ENCODE data around the gene PDE4D. TPM values are rescaled to one million over a fixed set of nuclear protein-coding genes. Genes with fewer than 3 reads are reported as not detected.

Gene PDE4D
- total and polyA plus RNA-seq, 10 of the 15 experiments (the other 5 are each of a cell fraction or from before 2014, with no cell fraction given), result 0.87 to 4.1 (median 2.2) TPM

DNA sequence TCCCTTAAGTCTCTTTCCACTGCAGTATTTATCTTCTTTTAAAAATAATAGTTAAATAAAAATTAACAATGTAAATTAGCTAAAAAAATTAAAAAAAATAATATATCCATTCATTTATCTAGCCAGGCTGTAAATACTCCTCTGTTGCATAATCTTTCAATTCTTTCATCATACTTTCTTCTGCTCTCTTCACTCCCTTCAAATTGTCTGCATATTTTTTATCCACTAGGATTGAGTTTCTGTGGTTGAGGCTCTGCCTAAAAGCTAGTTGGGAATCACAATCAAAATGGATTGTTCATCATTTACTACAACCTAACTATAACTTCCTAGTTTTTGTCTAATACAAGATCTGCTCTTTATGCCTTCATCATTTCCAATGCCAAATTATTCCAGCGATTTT, 182.2 kb downstream of the PDE4D start:
- TF ChIP-seq SMARCA5 (IDR thresholded peaks at IDR 0.05) (no peak), SUPT20H (IDR thresholded peaks at IDR 0.05; ENCODE audit: borderline replicate concordance, control insufficient read depth, low read depth, low read length) (no peak), KDM1A (IDR thresholded peaks at IDR 0.05; ENCODE audit: borderline replicate concordance) (no peak), TCF7 (IDR thresholded peaks at IDR 0.05; ENCODE audit: borderline replicate concordance) (no peak), SIN3A (IDR thresholded peaks at IDR 0.05; ENCODE audit: low read depth, low read length) (no peak), SMAD1 (IDR thresholded peaks at IDR 0.05; ENCODE audit: low read depth, partially characterized antibody) (no peak), KLF5 (IDR thresholded peaks at IDR 0.05; ENCODE audit: partially characterized antibody) (no peak), ZSCAN29 (IDR thresholded peaks at IDR 0.05) (no peak), RAD21 (IDR thresholded peaks at IDR 0.05; ENCODE audit: insufficient read depth, low read depth, low read length) (no peak), MYB (IDR thresholded peaks at IDR 0.05; ENCODE audit: borderline replicate concordance, low read depth, low read length) (no peak), ATF7 (IDR thresholded peaks at IDR 0.05; ENCODE audit: low read depth) (no peak), NR2C2 (IDR thresholded peaks at IDR 0.05; ENCODE audit: borderline replicate concordance, control insufficient read depth, insufficient read length, low read depth) (no peak)
- TF ChIP-seq, protein P1, sequence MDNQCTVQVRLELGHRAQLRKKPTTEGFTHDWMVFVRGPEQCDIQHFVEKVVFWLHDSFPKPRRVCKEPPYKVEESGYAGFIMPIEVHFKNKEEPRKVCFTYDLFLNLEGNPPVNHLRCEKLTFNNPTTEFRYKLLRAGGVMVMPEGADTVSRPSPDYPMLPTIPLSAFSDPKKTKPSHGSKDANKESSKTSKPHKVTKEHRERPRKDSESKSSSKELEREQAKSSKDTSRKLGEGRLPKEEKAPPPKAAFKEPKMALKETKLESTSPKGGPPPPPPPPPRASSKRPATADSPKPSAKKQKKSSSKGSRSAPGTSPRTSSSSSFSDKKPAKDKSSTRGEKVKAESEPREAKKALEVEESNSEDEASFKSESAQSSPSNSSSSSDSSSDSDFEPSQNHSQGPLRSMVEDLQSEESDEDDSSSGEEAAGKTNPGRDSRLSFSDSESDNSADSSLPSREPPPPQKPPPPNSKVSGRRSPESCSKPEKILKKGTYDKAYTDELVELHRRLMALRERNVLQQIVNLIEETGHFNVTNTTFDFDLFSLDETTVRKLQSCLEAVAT (IDR thresholded peaks at IDR 0.05), result no peak
- TF ChIP-seq, protein P2, sequence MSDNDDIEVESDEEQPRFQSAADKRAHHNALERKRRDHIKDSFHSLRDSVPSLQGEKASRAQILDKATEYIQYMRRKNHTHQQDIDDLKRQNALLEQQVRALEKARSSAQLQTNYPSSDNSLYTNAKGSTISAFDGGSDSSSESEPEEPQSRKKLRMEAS (IDR thresholded peaks at IDR 0.05; ENCODE audit: low read depth, low read length), result no peak
- TF ChIP-seq, protein P3, sequence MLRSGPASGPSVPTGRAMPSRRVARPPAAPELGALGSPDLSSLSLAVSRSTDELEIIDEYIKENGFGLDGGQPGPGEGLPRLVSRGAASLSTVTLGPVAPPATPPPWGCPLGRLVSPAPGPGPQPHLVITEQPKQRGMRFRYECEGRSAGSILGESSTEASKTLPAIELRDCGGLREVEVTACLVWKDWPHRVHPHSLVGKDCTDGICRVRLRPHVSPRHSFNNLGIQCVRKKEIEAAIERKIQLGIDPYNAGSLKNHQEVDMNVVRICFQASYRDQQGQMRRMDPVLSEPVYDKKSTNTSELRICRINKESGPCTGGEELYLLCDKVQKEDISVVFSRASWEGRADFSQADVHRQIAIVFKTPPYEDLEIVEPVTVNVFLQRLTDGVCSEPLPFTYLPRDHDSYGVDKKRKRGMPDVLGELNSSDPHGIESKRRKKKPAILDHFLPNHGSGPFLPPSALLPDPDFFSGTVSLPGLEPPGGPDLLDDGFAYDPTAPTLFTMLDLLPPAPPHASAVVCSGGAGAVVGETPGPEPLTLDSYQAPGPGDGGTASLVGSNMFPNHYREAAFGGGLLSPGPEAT (IDR thresholded peaks at IDR 0.05; ENCODE audit: low read depth), result no peak

More for the DNA sequence above, 182.2 kb downstream of the PDE4D start:
- no peaks in the 10 kb centered on the region for H3K27me3 ChIP-seq (replicated peaks in 1 of 2; ENCODE audit: control insufficient read depth in 2 of 2, insufficient read depth in 2 of 2, low read length in 1 of 2)
- BruUV-seq (replicated peaks), result no TSS peak
- no peak for DNase-seq (ENCODE audit: low read depth, low spot score)
- intact Hi-C loops (cut with micrococcal nuclease; ENCODE audit: unreplicated experiment) (no loop called here), in situ Hi-C loops (cut with MboI) (no loop called here)
- no peak overlapping the region for H2AFZ ChIP-seq (ENCODE audit: control insufficient read depth, low read depth, low read length)
- ATAC-seq, result no peak
- H3K4me3 ChIP-seq, result no peak overlapping the region
- H3K9ac ChIP-seq (ENCODE audit: control insufficient read depth, insufficient read depth, low read length), result no peak overlapping the region
- CTCF ChIA-PET, result no interaction called here
- RAD21 ChIA-PET (ENCODE audit: unreplicated experiment), result no interaction called here
- no peaks in the 10 kb centered on the region for H3K79me2 ChIP-seq (ENCODE audit: control insufficient read depth, insufficient read depth, low read length)
- WGBS (ENCODE audit: insufficient coverage, insufficient replicate concordance, low lambda C conversion rate, missing lambda C conversion rate), result 57% methylated on average over 1 of the region's 1 CpG
- SMC1A ChIA-PET (ENCODE audit: uncharacterized antibody, unreplicated experiment), result interaction anchor here (1.1 kb wide), 1 partner anchor 13 kb away, joined by 4 read pairs; no protein-coding TSS in a partner anchor
- no peak overlapping the region for H3K4me2 ChIP-seq (ENCODE audit: control insufficient read depth, insufficient read depth)
- POLR2A ChIA-PET, result no interaction called here
- no peaks in the 10 kb centered on the region for H3K4me1 ChIP-seq (ENCODE audit: control insufficient read depth, insufficient read depth, low read length)
- H3K36me3 ChIP-seq (ENCODE audit: control insufficient read depth in 2 of 2, insufficient read depth in 2 of 2, low read length in 1 of 2), result no peaks in the 10 kb centered on the region
- no peak for FAIRE-seq
- no peaks in the 10 kb centered on the region; the same call in 2 of the 3 replicates for H3K9me3 ChIP-seq (replicated peaks; ENCODE audit: control insufficient read depth, insufficient read depth, low read length)
- no peaks in the 10 kb centered on the region for H4K20me1 ChIP-seq (ENCODE audit: control insufficient read depth, insufficient read depth)
- H3K27ac ChIP-seq (ENCODE audit: control insufficient read depth, insufficient read depth), result no peak overlapping the region

Data from GM12878 (cell line).